ENCODE measurements around the gene CGNL1. TPM values are rescaled to one million over a fixed set of nuclear protein-coding genes. Genes with fewer than 3 reads are reported as not detected.

Gene CGNL1
- total RNA-seq, 4 donors from 2014 or later = 40.7 to 74.4 (median 56.0) TPM

DNA sequence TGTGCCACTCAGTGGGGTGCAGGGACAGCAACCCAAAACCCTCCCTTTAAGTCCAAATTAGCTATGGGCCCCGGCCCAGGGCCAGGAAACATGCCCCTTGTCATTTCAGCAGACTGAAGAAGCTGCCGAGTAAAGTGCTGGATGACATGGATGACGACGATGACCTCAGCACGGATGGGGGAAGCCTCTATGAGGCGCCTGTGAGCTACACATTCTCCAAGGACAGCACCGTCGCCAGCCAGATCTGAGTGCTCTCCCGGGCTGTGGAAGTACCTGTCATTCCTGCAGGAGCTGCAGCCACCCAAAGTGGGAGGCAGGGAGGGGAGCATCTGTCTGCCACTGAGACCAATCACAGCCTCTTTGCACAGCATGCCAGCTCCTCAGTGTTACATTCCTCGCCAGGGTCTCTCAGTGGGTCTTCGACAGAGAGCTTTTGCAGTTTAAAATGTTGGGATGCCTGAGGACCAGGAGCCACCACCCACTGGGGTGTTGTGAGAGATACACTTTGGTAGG is 171.0 kb downstream of the CGNL1 start:
- WGBS, 2 donors = 83 to 88% methylated on average over 11 of the region's 11 CpGs
- H3K4me1 ChIP-seq = peaks cover 31 to 35% of the 10 kb centered on the region in 2 donors
- intact Hi-C loops (cut with DNase I) = no loop called here
- H3K36me3 ChIP-seq = peaks cover 26 to 39% of the 10 kb centered on the region in 2 donors
- no peak for TF ChIP-seq POLR2A (IDR thresholded peaks at IDR 0.05)
- TF ChIP-seq, protein P1, sequence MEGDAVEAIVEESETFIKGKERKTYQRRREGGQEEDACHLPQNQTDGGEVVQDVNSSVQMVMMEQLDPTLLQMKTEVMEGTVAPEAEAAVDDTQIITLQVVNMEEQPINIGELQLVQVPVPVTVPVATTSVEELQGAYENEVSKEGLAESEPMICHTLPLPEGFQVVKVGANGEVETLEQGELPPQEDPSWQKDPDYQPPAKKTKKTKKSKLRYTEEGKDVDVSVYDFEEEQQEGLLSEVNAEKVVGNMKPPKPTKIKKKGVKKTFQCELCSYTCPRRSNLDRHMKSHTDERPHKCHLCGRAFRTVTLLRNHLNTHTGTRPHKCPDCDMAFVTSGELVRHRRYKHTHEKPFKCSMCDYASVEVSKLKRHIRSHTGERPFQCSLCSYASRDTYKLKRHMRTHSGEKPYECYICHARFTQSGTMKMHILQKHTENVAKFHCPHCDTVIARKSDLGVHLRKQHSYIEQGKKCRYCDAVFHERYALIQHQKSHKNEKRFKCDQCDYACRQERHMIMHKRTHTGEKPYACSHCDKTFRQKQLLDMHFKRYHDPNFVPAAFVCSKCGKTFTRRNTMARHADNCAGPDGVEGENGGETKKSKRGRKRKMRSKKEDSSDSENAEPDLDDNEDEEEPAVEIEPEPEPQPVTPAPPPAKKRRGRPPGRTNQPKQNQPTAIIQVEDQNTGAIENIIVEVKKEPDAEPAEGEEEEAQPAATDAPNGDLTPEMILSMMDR (IDR thresholded peaks at IDR 0.05) = no peak
- H3K27ac ChIP-seq = no peak overlapping the region
- H3K9me3 ChIP-seq = no peaks in the 10 kb centered on the region
- DNase-seq = no peak
- no peak overlapping the region for H3K4me3 ChIP-seq (replicated peaks in 1 of 3)
- H3K27me3 ChIP-seq = no peaks in the 10 kb centered on the region

DNA sequence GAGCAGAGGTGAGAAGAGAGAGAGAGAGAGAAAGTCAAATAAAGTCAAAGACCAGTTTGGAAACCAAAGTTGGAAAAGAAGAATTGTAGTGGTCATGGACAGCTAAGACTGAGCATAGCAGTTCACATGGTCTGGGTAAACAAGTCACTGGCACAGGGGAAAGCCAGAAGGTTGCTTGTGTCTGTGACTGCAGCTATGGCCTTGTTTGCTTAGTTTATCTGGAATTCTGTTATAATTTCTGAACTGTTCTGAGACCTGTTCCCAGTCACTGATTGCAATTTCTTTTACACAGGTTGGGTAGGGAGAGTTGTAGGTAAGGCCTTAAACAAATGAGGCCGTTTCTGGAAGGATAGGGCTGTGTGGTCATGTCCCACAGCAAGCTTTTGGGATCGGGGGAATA is 172.0 kb downstream of the CGNL1 start:
- TF ChIP-seq, protein P1 (IDR thresholded peaks at IDR 0.05) = no peak
- TF ChIP-seq POLR2A (IDR thresholded peaks at IDR 0.05) = no peak
- DNase-seq = no peak
- Histone ChIP-seq H3K27ac (peak overlapping the region; percentile 80 to 92 (median 87)), H3K27me3 (no peaks in the 10 kb centered on the region), H3K4me3 (replicated peaks in 1 of 3) (no peak overlapping the region), H3K4me1 (peaks cover 34 to 36% of the 10 kb centered on the region in 2 donors), H3K36me3 (peaks cover 26 to 39% of the 10 kb centered on the region in 2 donors), H3K9me3 (no peaks in the 10 kb centered on the region)
- WGBS, 2 donors = 87 to 90% methylated on average over 2 of the region's 2 CpGs
- intact Hi-C loops (cut with DNase I) = no loop called here

DNA sequence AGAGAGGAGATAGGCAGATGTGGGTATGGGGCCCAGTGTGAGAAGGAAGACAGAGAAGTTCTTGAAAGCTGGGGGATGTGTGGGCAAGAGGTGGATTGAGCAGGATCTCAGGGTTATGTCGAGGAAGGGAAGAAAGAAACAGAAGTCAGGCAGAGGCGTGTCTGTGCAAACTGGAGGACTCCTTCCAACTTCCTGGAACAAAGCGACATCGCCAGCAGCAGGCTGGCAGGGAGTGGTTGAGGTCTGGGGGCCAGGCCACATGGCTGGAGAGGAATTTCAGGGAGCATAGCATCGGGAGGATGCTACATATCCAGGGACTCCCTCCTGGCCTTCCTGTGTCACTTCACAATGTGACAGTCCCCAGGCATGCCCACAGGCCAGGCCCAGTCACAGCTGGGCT is 172.5 kb downstream of the CGNL1 start:
- Histone ChIP-seq H3K27me3 (no peaks in the 10 kb centered on the region), H3K4me1 (peaks cover 34 to 36% of the 10 kb centered on the region in 2 donors), H3K27ac (peak overlapping the region; percentile 80 to 92 (median 87)), H3K4me3 (replicated peaks in 1 of 3) (no peak overlapping the region), H3K9me3 (no peaks in the 10 kb centered on the region), H3K36me3 (peaks cover 26 to 39% of the 10 kb centered on the region in 2 donors)
- DNase-seq = no peak
- WGBS, 2 donors = 82 to 88% methylated on average over 5 of the region's 5 CpGs
- TF ChIP-seq POLR2A (IDR thresholded peaks at IDR 0.05) = no peak
- TF ChIP-seq, protein P1 (IDR thresholded peaks at IDR 0.05) = no peak
- intact Hi-C loops (cut with DNase I) = no loop called here

DNA sequence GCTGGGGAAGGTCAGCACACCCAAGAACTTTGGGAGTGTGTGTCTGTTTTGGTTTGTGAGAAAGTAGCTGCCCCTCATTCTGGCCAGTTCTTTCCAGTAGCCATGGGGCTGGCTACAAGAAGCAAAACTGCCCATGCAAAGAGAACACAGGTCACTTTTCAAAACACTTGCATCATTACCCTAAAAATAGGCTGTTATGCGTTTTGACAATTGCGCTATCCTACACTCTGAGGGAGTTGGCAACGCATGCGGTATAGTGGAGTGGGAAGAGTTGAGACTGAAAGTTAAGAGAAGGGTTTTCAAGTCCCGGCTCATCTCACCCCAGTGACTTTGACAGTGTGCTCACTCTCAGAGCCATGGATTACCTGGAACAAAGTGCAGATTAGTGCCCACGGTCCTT is 173.6 kb downstream of the CGNL1 start:
- Histone ChIP-seq H3K27ac (peak overlapping the region; percentile 80 to 92 (median 87)), H3K4me1 (peaks cover 39 to 43% of the 10 kb centered on the region in 2 donors), H3K27me3 (no peaks in the 10 kb centered on the region), H3K36me3 (peaks cover 17 to 28% of the 10 kb centered on the region in 2 donors), H3K9me3 (no peaks in the 10 kb centered on the region), H3K4me3 (replicated peaks in 1 of 3) (no peak overlapping the region)
- DNase-seq = peak; percentile 68 to 87
- 36 to 39% methylated on average over 6 of the region's 6 CpGs for WGBS, 2 donors
- intact Hi-C loops (cut with DNase I) = loop anchor here (10.0 kb wide), 1 partner anchor 315 kb away; no protein-coding TSS in a partner anchor
- TF ChIP-seq POLR2A (IDR thresholded peaks at IDR 0.05) = peak in 1 of 2 donors; percentile 15
- TF ChIP-seq, protein P1 (IDR thresholded peaks at IDR 0.05) = no peak

DNA sequence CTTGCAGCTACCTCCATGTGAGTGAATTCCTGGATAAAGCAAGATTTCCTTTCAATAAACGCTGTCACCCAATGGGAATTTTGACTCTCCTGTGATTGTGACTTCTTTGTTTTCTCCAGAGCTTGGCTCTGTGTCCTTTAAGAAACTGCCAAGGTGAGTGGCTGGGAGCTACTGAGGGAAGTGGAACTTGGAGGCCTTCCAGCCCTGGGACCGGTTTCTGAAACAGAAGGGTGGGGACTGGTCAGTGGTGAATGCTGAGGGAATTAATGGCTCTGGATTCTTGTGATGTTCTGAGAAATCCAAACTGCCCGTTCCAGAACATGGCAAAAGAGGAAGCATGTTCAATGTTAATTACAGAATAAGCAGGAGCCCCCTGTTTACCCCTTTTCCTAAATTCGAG is 174.3 kb downstream of the CGNL1 start:
- Histone ChIP-seq H3K4me1 (peaks cover 42 to 49% of the 10 kb centered on the region in 2 donors), H3K27ac (peak overlapping the region; percentile 80 to 92 (median 87)), H3K4me3 (replicated peaks in 1 of 3) (no peak overlapping the region), H3K36me3 (peaks cover 12 to 21% of the 10 kb centered on the region in 2 donors), H3K9me3 (no peaks in the 10 kb centered on the region), H3K27me3 (no peaks in the 10 kb centered on the region)
- 27 to 37% methylated on average over 4 of the region's 4 CpGs for WGBS, 2 donors
- TF ChIP-seq POLR2A (IDR thresholded peaks at IDR 0.05) = no peak
- TF ChIP-seq, protein P1 (IDR thresholded peaks at IDR 0.05) = no peak
- DNase-seq = peak; percentile 95 to 98
- intact Hi-C loops (cut with DNase I) = loop anchor here (10.0 kb wide), 1 partner anchor 314 kb away; no protein-coding TSS in a partner anchor
